Left lobe of liver (tissue), 2 donors: ENCODE data around the gene CHST5. TPM values are rescaled to one million over a fixed set of nuclear protein-coding genes. Genes with fewer than 3 reads are reported as not detected.
"Not testable (repeated sequence)": the region's sequence is repeated elsewhere in the genome, so short reads cannot be mapped to it uniquely, and the experiment has no call there.

Experiments used
- ATAC-seq: fragments of 200-7000 bp; cut with Tn5 transposase; one replicate; pipeline ENCODE4 v1.9.1; 2020; ENCODE audit warnings: mild to moderate bottlenecking, moderate library complexity
- DNase-seq: peaks from one replicate; pipeline ENCODE4 v3.0.0-alpha.2; 2020; ENCODE audit warnings: low spot score
- total RNA-seq: library from RNA; stranded (reverse); gene quantifications from one replicate; pipeline ENCODE4 v1.2.1, GENCODE V29; 2021
- donor health status: DM: no; HTN: no; CAD: no; lungs with moderate emphysema.
- donor health status: DM: no; HTN: yes; CAD: no.

CHST5 gene
- total RNA-seq, 1 donor from 2014 or later, result not detected

GRCh38 chr16:75552951-75553350 lies 17.0 kb upstream of the CHST5 start:
- ATAC-seq (no peak), DNase-seq (no peak)

GRCh38 chr16:75550211-75550662 lies 14.3 kb upstream of the CHST5 start:
- peak; percentile 94 for ATAC-seq
- peak; percentile 58 for DNase-seq

GRCh38 chr16:75548456-75548855 lies 12.5 kb upstream of the CHST5 start:
- not testable (repeated sequence) for ATAC-seq, DNase-seq

- ATAC-seq (no peak), DNase-seq (no peak)
Observed at GRCh38 chr16:75546293-75546692, 10.4 kb upstream of the CHST5 start.

- not testable (repeated sequence) for ATAC-seq, DNase-seq
Observed at GRCh38 chr16:75545879-75546278, 10.0 kb upstream of the CHST5 start.

GRCh38 chr16:75542462-75542861 lies 6.6 kb upstream of the CHST5 start:
- not testable (repeated sequence) for DNase-seq, ATAC-seq

- DNase-seq (no peak), ATAC-seq (no peak)
Observed at GRCh38 chr16:75541236-75541635, 5.3 kb upstream of the CHST5 start.

- peak; percentile 44 for ATAC-seq
- not testable (repeated sequence) for DNase-seq
Observed at GRCh38 chr16:75538882-75539565, 3.1 kb upstream of the CHST5 start.

GRCh38 chr16:75537776-75538175 lies 1.9 kb upstream of the CHST5 start:
- ATAC-seq (no peak), DNase-seq (no peak)

- ATAC-seq, result no peak
- DNase-seq, result no peak
Observed at GRCh38 chr16:75535211-75535843, 581 bp downstream of the CHST5 start.

- DNase-seq (no peak), ATAC-seq (no peak)
Observed at GRCh38 chr16:75534560-75535205, 1.2 kb downstream of the CHST5 start.

GRCh38 chr16:75532791-75533190 lies 3.1 kb downstream of the CHST5 start:
- DNase-seq, result no peak
- no peak for ATAC-seq

- ATAC-seq, result no peak
- DNase-seq, result no peak
Observed at GRCh38 chr16:75532142-75532765, 3.7 kb downstream of the CHST5 start.

- ATAC-seq (no peak), DNase-seq (no peak)
Observed at GRCh38 chr16:75529959-75530358, 5.9 kb downstream of the CHST5 start.

GRCh38 chr16:75529056-75529905 lies 6.6 kb downstream of the CHST5 start:
- no peak for ATAC-seq

GRCh38 chr16:75527825-75528299 lies 8.0 kb downstream of the CHST5 start:
- peak; percentile 94 for ATAC-seq
- DNase-seq, result peak; percentile 65

More at GRCh38 chr16:75529056-75529905, 6.6 kb downstream of the CHST5 start:
- DNase-seq, result no peak

- ATAC-seq, result peak; percentile 8
- no peak for DNase-seq
Observed at GRCh38 chr16:75526032-75526790, 9.7 kb downstream of the CHST5 start.

- ATAC-seq (no peak), DNase-seq (no peak)
Observed at GRCh38 chr16:75519175-75519574, 16.7 kb downstream of the CHST5 start.

- peak; percentile 52 for ATAC-seq
- DNase-seq, result peak; percentile 53
Observed at GRCh38 chr16:75516189-75516966, 19.5 kb downstream of the CHST5 start.
